HepG2 (cell line): Measurements from ENCODE around the gene ADAMTS12. TPM values are rescaled to one million over a fixed set of nuclear protein-coding genes. Genes with fewer than 3 reads are reported as not detected.

Experiments
- ATAC-seq: fragments of 200-7000 bp; cut with Tn5 transposase; 3 replicates; pipeline ENCODE4 v1.9.1; 2020; ENCODE audit warnings: mild to moderate bottlenecking, moderate library complexity
- BruUV-seq: library from RNA; stranded (reverse); fragments of 400-500 nt; replicated peaks from 2 replicates; lab custom pipeline; 2021; lab: Mats Ljungman, UMichigan
- CTCF ChIA-PET: fragments of 300-600 bp; formaldehyde crosslinking; extraction: SDS; loops from one replicate; lab custom pipeline; 2021; ENCODE audit warnings: low total read pairs, inconsistent platforms, low intra/inter-chr PET ratio; lab: Yijun Ruan, JAX
- POLR2A ChIA-PET: fragments of 350-600 bp; sonication (Branson Sonifier 250); formaldehyde crosslinking; loops from one replicate; lab custom pipeline; 2020; ENCODE audit warnings: antibody characterized with exemption, inconsistent platforms; lab: Yijun Ruan, JAX
- DNase-seq: peaks from one replicate; pipeline ENCODE4 v3.0.0-alpha.2; 2015; ENCODE audit warnings: low spot score
- FAIRE-seq: peaks from 3 replicates; lab custom pipeline; 2011; peaks lifted over from hg19 to GRCh38; lab: Jason Lieb, UNC
- H2AFZ ChIP-seq: one replicate; pipeline ENCODE4 v1.6.1; 2011; ENCODE audit warnings: low read length, inconsistent platforms
- H3K27ac ChIP-seq: fragments of 300-600 bp; 3 replicates; pipeline ENCODE4 v1.8.0; 2011; ENCODE audit warnings: mixed run types, mild to moderate bottlenecking, mixed read lengths, low read length, inconsistent platforms; ENCODE audit not compliant: insufficient read depth; ENCODE audit errors: extremely low read length
- H3K27me3 ChIP-seq, 2 experiments: fragments of 200-600 bp in 1 of 2; 2 replicates in 1 of 2; 3 replicates in 1 of 2; pipeline versions ENCODE4 v1.6.0 to v1.8.0; 2011; ENCODE audit warnings: low read length in 2 of 2, mild to moderate bottlenecking in 2 of 2, moderate library complexity in 2 of 2, inconsistent platforms in 1 of 2; ENCODE audit not compliant: insufficient read depth in 2 of 2, control insufficient read depth in 1 of 2
- H3K36me3 ChIP-seq, 2 experiments: fragments of 200-600 bp in 1 of 2; replicated peaks in 1 of 2; 2 replicates in 1 of 2; 3 replicates in 1 of 2; pipeline versions ENCODE4 v1.5.1 to v1.8.0; 2011; ENCODE audit warnings: low read length in 2 of 2, inconsistent platforms in 1 of 2; ENCODE audit not compliant: insufficient read depth in 2 of 2, control insufficient read depth in 1 of 2
- H3K4me1 ChIP-seq: 2 replicates; pipeline ENCODE4 v1.5.1; 2012; ENCODE audit warnings: low read length, inconsistent platforms; ENCODE audit not compliant: insufficient read depth
- H3K4me2 ChIP-seq: 2 replicates; pipeline ENCODE4 v1.6.0; 2011; ENCODE audit warnings: low read depth, low read length, inconsistent platforms
- H3K4me3 ChIP-seq, 3 experiments: fragments of 200-600 bp in 1 of 3; sonication (generic), shearing (Covaris generic) in 1 of 3; replicated peaks in 1 of 3; 2 replicates each; pipeline ENCODE4 v1.5.1; 2011 to 2016; ENCODE audit warnings: low read length in 3 of 3, inconsistent platforms in 2 of 3, low read depth in 2 of 3, mild to moderate bottlenecking in 2 of 3, control low read depth in 1 of 3, mixed read lengths in 1 of 3; ENCODE audit not compliant: insufficient read depth in 1 of 3
- H3K79me2 ChIP-seq: one replicate; pipeline ENCODE4 v1.6.1; 2011; ENCODE audit warnings: low read length, inconsistent platforms; ENCODE audit not compliant: insufficient read depth
- H3K9ac ChIP-seq: 2 replicates; pipeline ENCODE4 v1.6.0; 2011; ENCODE audit warnings: mild to moderate bottlenecking, low read depth, low read length, inconsistent platforms; ENCODE audit not compliant: insufficient read depth
- H3K9me3 ChIP-seq: 2 replicates; pipeline ENCODE4 v1.5.1; 2012; ENCODE audit warnings: mild to moderate bottlenecking, low read length
- H4K20me1 ChIP-seq: 2 replicates; pipeline ENCODE4 v1.6.0; 2011; ENCODE audit warnings: inconsistent platforms, mild to moderate bottlenecking, low read length, moderate library complexity; ENCODE audit not compliant: insufficient read depth
- CHCHD3 ChIP-seq: sonication (generic); formaldehyde crosslinking; IDR thresholded peaks from 2 replicates; pipeline ENCODE4 v1.8.0; 2022; ENCODE audit warnings: mild to moderate bottlenecking, missing genetic modification reagents, moderate library complexity
- CREB1 ChIP-seq, 2 experiments: fragments of 450-650 bp in 1 of 2; IDR thresholded peaks; 2 replicates each; pipeline ENCODE4 v1.6.1; 2016 to 2017; ENCODE audit warnings: control low read depth in 1 of 2, mild to moderate bottlenecking in 1 of 2, missing compliant biosample characterization in 1 of 2, missing genetic modification characterization in 1 of 2
- CREB3 ChIP-seq: sonication (generic); formaldehyde crosslinking; IDR thresholded peaks from 2 replicates; pipeline ENCODE4 v1.5.0; 2020; ENCODE audit warnings: missing genetic modification reagents
- DPF2 ChIP-seq: sonication (generic); formaldehyde crosslinking; IDR thresholded peaks from 2 replicates; pipeline ENCODE4 v1.4.0; 2020; ENCODE audit warnings: mild to moderate bottlenecking, low read depth, missing genetic modification reagents, borderline replicate concordance
- ELF4 ChIP-seq: sonication (generic); formaldehyde crosslinking; IDR thresholded peaks from 2 replicates; pipeline ENCODE4 v1.5.0; 2020; ENCODE audit warnings: missing genetic modification reagents, mild to moderate bottlenecking, moderate library complexity, borderline replicate concordance
- ETV6 ChIP-seq: sonication (generic); formaldehyde crosslinking; conservative IDR thresholded peaks from 2 replicates; pipeline ENCODE4 v1.4.0; 2020; ENCODE audit warnings: missing genetic modification reagents
- FOXC1 ChIP-seq: sonication (generic); formaldehyde crosslinking; IDR thresholded peaks from 2 replicates; pipeline ENCODE4 v1.8.0; 2022; ENCODE audit warnings: mild to moderate bottlenecking, missing genetic modification reagents, borderline replicate concordance
- FOXJ3 ChIP-seq: sonication (generic); formaldehyde crosslinking; IDR thresholded peaks from 2 replicates; pipeline ENCODE4 v1.4.0; 2020; ENCODE audit warnings: missing genetic modification reagents, mild to moderate bottlenecking, borderline replicate concordance
- KAT7 ChIP-seq: IDR thresholded peaks from 2 replicates; pipeline ENCODE4 v1.6.1; 2018; ENCODE audit warnings: borderline replicate concordance, missing compliant biosample characterization
- PTBP1 ChIP-seq: fragments of 200-400 bp; formaldehyde crosslinking; IDR thresholded peaks from 2 replicates; pipeline ENCODE4 v1.6.1; 2018; ENCODE audit warnings: low read length, low read depth; ENCODE audit not compliant: poor library complexity, severe bottlenecking
- RAD21 ChIP-seq: fragments of 450-650 bp; formaldehyde crosslinking; IDR thresholded peaks from 2 replicates; pipeline ENCODE4 v1.5.0; 2020; ENCODE audit warnings: mild to moderate bottlenecking
- RBM39 ChIP-seq: fragments of 200-400 bp; formaldehyde crosslinking; IDR thresholded peaks from one replicate; pipeline ENCODE4 v1.6.1; 2018; ENCODE audit warnings: antibody characterized with exemption, mild to moderate bottlenecking, low read depth, low read length; ENCODE audit not compliant: poor library complexity, severe bottlenecking
- SOX6 ChIP-seq, 2 experiments: fragments of 450-650 bp in 1 of 2; sonication (generic) in 1 of 2; formaldehyde crosslinking in 1 of 2; IDR thresholded peaks; 2 replicates each; pipeline versions ENCODE4 v1.4.0 to v1.6.1; 2017 to 2020; ENCODE audit warnings: antibody characterized with exemption in 1 of 2, mild to moderate bottlenecking in 1 of 2, missing genetic modification reagents in 1 of 2
- SP5 ChIP-seq: IDR thresholded peaks from 2 replicates; pipeline ENCODE4 v1.6.1; 2016; ENCODE audit warnings: low read depth, borderline replicate concordance
- TAF1 ChIP-seq: sonication (generic); formaldehyde crosslinking; IDR thresholded peaks from 2 replicates; pipeline ENCODE4 v1.4.0; 2020; ENCODE audit warnings: missing genetic modification reagents
- ZNF781 ChIP-seq: sonication (generic); formaldehyde crosslinking; IDR thresholded peaks from 2 replicates; pipeline ENCODE4 v1.5.1; 2020; ENCODE audit warnings: borderline replicate concordance, mild to moderate bottlenecking, missing genetic modification reagents; ENCODE audit errors: not compliant biosample characterization
- WGBS: methylation state at CpG from one replicate; pipeline ENCODE4 v1.1.6; 2017; ENCODE audit warnings: low lambda C conversion rate; 5-methylcytosine and 5-hydroxymethylcytosine counted together
- in situ Hi-C: cut with HindIII; loops from 2 replicates; pipeline ENCODE4 v1.10.0; 2017; ENCODE audit warnings: low pct_unique_long_range_greater_than_20kb; ENCODE audit not compliant: extremely low pct_ligation_motif_present
- intact Hi-C: fragments of 100-400 bp; cut with micrococcal nuclease; formaldehyde crosslinking; loops from one replicate; pipeline ENCODE4 v1.10.0; 2022; ENCODE audit not compliant: unreplicated experiment
- polyA plus RNA-seq, 8 experiments: library from polyadenylated mRNA; depleted of rRNA in 3 of 8; stranded (reverse) in 7 of 8; unstranded in 1 of 8; fragments of >200 nt; fragmentation: Illumina TruSeq in 4 of 8; extraction: Trizol in 4 of 8; gene quantifications; 2 replicates each; pipeline versions ENCODE4 v1.2.1 to v1.2.3, GENCODE V29; 2011 to 2016; ENCODE audit warnings: low read depth in 4 of 8, missing spikeins in 1 of 8, mixed read lengths in 1 of 8; ENCODE audit not compliant: insufficient read depth in 1 of 8
- total RNA-seq, 5 experiments: library from RNA; depleted of rRNA; stranded (reverse); fragments of >200 nt; fragmentation: Illumina TruSeq; extraction: Trizol; gene quantifications; 2 replicates each; pipeline ENCODE4 v1.2.3, GENCODE V29; 2016; ENCODE audit warnings: low read depth in 1 of 5

ADAMTS12 gene
- total and polyA plus RNA-seq, 2 of the 13 experiments (the other 11 are each of a cell fraction or from before 2014, with no cell fraction given) = 0.03 TPM; not detected in 1

- intact Hi-C loops = no loop called here
Observed at GRCh38 chr5:33563983-33564908, 327.5 kb downstream of the ADAMTS12 start.

More at GRCh38 chr5:33563983-33564908, 327.5 kb downstream of the ADAMTS12 start:
- FAIRE-seq (no peak), ATAC-seq (no peak), DNase-seq (no peak)
- Histone ChIP-seq H3K9ac (no peak overlapping the region), H3K36me3 (no peaks in the 10 kb centered on the region), H4K20me1 (no peaks in the 10 kb centered on the region), H3K79me2 (no peaks in the 10 kb centered on the region), H3K27me3 (no peaks in the 10 kb centered on the region), H2AFZ (no peak overlapping the region), H3K27ac (no peak overlapping the region), H3K4me3 (no peak overlapping the region), H3K4me1 (no peaks in the 10 kb centered on the region), H3K4me2 (no peak overlapping the region), H3K9me3 (no peaks in the 10 kb centered on the region)
- in situ Hi-C loops = no loop called here
- BruUV-seq = no TSS peak
- 0% methylated on average over 2 of the region's 2 CpGs for WGBS
- TF ChIP-seq RAD21 = no peak
- TF ChIP-seq PTBP1 = no peak
- TF ChIP-seq FOXC1 (CRISPR knock-in tag) = no peak
- no peak for TF ChIP-seq DPF2 (CRISPR knock-in tag)
- TF ChIP-seq ELF4 (CRISPR knock-in tag) = no peak
- TF ChIP-seq SP5 (CRISPR knock-in tag) = no peak
- TF ChIP-seq RBM39 = no peak
- no peak for TF ChIP-seq TAF1
- no peak for TF ChIP-seq ZNF781 (CRISPR knock-in tag)
- no peak for TF ChIP-seq CHCHD3 (CRISPR knock-in tag)
- TF ChIP-seq SOX6 (IDR thresholded peaks at IDR 0.05) = no peak
- no peak for TF ChIP-seq SOX6 (CRISPR knock-in tag; IDR thresholded peaks at IDR 0.05)
- no peak for TF ChIP-seq CREB1 (IDR thresholded peaks at IDR 0.05)
- TF ChIP-seq CREB1 (CRISPR knock-in tag; IDR thresholded peaks at IDR 0.05) = no peak
- TF ChIP-seq ETV6 = no peak
- no peak for TF ChIP-seq CREB3
- no peak for TF ChIP-seq FOXJ3 (CRISPR knock-in tag)
- no peak for TF ChIP-seq KAT7 (CRISPR knock-in tag)
- ChIA-PET POLR2A (no interaction called here), CTCF (no interaction called here)
